Hippocampal formation (tissue), 2 donors: Measurements from ENCODE around the gene FHOD3.
"Not testable (repeated sequence)": the region's sequence is repeated elsewhere in the genome, so short reads cannot be mapped to it uniquely, and the experiment has no call there.

Experiments
- DNase-seq, 2 donors: peaks; one replicate each; lab custom pipeline; 2025; lab: John Stamatoyannopoulos, UW

FHOD3 gene

DNA sequence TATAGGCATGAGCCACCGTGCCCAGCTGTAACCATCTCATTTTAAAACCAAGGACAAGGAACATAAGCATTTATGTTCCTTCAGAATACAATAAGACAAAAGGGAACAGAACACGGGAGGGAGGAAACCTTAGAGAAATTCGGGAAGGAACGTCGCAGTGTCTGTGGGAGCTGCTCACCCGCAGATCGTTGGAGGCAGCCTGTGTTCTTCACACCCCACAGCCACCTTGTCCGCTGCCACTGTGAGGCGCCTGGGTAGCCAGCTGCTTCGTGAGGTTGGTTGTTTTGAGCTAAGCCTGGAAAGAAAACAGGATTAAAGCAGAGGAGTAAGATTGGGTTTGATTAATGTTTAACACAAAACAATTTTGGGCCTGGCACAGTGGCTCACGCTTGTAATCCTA is 250.0 kb downstream of the FHOD3 start:
- no peak for DNase-seq

DNA sequence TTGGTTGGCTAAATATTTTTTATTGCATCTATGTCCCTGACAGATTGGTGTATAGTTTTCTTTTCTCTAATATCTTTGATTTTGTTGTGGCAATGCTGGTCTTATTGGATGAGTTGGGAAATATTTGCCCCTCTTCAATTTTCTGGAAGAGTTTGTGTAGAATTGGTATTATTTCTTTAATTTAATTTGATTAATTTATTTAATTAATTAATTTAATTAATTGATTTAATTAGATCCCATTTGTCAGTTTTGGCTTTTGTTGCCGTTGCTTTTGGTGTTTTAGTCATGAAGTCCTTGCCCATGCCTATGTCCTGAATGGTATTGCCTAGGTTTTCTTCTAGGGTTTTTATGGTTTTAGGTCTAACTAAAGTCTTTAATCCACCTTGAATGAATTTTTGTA is 253.8 kb downstream of the FHOD3 start:
- not testable (repeated sequence) for DNase-seq

DNA sequence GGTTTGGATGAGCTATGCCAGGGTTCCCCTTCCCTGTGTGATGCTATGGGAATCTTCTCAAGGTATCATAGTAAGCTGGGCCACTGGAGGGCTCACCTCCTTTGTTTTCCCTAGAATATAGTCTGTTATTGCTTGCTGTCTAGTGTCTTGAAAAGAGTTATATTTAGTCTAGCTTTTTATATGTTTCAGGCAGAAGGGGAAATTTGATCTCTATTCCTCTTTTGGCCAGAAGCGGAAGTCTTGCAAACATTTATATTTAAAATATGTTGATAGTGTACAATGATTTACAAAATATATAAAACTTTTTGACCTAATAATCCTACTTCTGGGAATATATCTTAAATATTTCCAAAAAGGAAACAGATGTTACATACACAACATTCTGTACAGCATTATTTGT is 260.7 kb downstream of the FHOD3 start:
- DNase-seq = no peak

DNA sequence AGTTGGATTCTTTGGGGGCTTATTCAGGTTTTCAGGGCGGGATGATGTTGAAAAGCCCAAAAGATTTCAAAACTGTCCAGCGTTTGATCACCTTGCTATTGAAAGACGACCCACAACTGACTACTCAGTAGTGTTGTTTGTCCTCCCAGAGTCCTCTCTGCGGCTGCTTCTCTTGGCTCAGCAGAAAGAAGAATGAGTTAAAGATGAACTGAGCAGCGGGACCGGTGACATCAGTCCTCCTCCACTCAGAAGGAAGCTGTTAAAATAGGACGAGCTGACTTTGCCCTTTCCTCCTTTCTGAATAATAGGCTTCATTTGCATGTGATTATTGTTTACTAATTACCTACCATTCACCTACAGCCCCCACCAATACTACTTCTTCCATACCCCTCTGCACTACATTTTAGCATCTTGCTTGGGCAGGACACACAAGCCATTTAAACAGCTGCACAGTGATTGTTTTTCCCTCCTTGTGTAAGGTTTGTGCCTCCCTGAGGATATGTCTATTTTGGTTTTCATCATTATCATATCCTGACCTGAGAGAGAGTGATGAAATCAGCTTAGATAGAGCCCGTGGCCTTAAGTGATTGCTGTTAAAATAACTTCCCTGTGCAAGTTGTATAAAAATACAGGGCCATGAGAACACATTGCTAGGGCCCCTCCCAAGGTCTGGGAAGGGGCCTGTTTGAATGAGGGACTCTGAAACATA is 261.8 kb downstream of the FHOD3 start:
- DNase-seq = no peak

DNA sequence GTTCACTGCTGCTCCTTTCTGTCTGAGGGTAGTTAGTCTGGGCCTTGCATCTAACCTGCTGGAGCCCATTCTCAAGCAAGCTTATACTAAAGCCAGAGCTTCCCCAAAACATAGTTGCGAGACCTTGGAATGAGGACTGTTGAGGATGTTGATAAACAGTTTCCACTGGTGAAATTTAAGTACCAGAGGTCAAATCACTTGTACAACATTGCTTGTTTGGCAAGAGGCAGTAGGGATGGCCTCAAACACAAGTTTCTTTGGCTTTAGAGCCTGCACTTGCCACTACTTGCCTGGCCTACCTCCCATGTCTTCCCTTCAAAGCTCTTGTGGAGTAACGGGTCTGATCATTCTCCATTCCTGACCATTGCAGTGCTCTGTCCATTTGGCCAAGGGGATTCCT is 262.7 kb downstream of the FHOD3 start:
- no peak for DNase-seq

DNA sequence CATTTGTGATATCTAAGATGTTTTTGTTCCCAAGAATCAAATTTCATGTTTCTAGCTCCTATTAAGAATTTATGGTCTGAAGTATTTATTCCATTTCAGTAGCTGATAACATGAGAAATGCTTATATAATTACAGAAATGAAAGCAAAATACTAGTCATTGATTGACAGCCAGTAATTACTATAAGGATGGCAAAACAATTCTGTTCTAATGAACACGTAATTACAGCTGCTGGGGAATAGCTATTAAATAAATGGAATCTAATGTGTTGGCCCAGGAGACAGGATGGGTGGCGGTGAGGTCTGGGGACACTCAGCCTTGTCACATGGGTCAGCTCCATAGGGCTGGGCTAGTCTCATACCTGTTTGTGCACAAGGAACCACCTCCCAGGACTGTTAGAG is 263.5 kb downstream of the FHOD3 start:
- no peak for DNase-seq

DNA sequence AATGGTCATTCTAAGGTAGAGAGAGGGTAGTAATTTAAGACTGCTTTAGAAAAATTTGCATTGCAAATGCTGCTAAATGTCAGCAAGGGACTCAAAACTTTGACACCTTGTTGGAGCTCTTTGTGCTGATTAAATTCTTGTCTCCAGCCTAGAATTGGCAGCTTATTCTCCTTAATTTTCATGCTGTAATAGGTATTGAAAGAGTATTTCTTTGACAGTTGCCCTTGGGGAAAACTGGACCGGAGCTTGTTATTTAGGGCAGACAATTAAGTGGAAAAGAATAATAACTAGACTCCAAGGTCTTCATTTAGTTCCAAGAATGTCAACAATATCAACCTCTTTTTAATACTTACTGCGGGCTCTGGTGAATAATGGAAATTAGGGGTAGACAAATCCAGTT is 267.3 kb downstream of the FHOD3 start:
- DNase-seq = no peak

DNA sequence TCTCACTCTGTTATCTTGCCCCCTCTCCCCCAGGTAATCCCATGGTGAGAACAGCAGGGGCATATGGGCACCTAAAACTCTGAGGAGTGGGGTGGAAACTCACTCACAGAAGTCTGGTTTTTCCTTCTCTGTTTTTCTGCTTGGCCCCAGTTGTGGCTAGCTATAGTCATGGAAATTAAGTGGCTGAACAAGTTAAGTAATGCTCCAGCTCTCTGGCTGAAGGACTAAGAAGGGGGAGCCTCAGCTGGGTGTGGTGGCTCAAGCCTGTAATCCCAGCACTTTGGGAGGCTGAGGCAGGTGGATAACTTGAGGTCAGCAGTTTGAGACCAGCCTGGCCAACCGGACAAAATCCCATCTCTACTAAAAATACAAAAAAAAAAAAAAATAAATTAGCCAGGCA is 270.3 kb downstream of the FHOD3 start:
- DNase-seq = no peak

DNA sequence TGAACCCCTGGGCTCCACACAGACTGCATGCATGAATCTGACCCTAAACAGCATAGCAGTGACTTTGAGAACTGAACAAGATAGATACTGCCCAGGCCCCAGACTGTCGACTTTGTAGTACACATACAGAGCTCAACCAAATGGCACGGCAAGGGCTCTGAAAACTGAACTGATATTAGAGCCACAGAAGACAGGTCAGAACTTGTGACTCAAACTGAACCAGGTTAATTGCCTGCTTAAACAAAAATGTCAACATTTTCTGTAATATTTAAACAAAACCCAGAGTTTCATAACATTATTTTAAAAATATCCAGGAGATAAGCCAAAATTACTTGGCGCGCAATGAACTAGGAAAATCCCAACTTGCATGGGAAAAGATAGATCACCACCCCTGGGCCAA is 271.0 kb downstream of the FHOD3 start:
- DNase-seq = no peak

DNA sequence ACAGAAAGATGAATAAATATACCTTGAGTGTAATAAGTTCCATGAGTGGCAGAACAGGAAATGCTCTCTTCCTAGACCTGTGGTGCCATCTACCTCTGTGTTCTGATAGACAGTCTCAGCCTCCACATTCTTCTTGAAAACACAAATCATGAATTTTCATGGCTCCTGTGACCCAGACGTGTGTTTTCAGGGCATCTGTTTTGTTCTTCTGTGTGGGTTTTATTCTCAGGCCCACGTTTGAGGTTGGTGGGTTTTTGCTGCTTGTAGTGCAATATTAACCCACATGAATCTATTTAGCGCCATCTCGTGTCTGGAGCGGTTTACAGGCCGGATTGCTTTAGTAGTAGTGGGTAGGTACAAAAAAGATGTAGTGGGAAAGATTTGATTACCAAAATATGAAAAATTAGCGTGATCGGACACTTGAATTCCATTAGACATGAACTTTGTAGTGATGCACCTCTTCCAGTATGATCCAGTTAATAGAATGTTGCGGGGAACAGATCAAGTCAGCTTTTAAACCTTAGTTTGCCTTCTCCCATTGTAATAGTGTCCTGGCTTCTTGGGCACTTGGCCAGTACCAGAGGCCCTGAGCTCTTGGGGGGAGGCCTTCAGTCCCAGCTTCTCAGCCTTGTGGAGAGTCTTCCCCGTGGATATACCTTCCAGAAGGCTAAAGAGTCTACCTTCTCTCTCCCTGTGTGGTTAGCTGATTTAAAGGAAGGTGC is 274.8 kb downstream of the FHOD3 start:
- peak in 1 of 2 donors; percentile 57 for DNase-seq

DNA sequence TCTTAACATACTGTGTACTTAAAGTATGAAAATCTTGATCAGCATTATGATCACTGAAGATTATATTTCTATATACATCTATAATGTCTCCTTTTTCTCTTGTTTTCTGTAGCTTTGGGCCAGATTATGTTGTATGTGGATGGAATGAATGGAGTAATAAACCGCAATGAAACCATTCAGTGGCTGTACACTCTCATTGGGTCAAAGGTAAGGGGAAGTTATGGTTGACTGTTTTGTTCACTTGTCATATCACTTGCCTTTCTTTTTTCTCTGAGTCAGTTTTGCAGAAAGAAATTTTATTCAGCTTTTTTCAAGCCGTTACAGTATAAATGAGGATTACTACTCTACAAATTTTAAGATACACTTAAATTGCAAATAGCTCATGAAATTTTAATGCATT is 278.8 kb downstream of the FHOD3 start:
- no peak for DNase-seq

DNA sequence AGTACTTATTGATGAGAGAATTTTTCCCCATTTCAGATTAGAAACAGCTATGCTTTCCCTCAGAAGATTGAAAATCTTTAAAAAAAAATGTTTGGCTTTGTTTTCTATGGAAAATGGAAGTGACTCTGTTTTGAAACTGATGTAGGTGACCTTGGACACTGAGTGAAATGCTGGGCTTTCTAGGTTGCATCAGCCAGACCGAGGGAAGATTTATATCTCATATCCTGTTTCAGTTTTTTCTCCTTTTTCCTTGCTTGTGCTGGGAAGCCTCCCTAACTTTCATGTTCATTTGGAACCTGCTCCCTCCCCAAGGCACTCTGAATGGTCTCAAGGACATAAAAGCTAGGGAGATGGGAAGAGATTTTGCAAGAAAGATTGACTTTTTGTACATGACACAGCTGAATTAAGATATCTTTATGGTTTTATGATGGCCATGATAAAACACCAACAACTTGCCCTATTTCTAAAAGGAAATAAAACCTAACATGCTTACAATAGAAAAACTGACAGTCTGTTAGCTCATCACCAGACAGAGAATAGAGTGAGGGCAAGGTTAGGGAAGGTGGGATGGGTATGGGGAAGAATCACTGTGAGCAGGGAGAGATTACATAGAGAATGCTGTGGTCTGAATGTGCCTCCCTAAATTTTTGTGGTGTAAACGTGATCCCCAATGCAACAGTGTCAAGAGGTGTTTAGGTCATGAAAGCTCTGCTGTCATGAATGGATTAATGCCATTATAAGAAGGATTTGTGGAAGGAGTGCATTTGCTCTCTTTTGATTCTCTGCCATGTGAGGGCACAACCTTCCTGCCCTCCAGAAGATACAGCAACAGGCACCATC is 281.6 kb downstream of the FHOD3 start:
- no peak for DNase-seq

DNA sequence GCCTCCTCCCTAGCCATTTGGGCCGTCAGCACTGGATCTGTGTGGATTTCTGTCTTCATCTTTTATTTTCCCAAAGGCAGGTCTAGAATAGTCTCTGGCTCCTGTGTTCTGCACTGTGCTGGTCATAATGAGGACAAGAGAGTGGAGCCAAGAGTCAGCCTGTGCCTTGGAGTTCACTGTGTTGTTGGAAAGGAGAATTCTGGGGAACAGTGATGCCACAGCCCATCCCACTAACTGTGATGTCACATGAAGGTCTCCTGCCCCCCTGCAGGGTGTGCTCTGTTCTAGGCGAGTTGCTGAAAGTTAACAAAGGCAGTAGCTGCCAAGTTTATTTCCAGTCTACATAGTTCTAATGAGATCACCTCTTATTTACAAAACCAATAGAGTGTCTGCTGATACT is 282.8 kb downstream of the FHOD3 start:
- DNase-seq = no peak

DNA sequence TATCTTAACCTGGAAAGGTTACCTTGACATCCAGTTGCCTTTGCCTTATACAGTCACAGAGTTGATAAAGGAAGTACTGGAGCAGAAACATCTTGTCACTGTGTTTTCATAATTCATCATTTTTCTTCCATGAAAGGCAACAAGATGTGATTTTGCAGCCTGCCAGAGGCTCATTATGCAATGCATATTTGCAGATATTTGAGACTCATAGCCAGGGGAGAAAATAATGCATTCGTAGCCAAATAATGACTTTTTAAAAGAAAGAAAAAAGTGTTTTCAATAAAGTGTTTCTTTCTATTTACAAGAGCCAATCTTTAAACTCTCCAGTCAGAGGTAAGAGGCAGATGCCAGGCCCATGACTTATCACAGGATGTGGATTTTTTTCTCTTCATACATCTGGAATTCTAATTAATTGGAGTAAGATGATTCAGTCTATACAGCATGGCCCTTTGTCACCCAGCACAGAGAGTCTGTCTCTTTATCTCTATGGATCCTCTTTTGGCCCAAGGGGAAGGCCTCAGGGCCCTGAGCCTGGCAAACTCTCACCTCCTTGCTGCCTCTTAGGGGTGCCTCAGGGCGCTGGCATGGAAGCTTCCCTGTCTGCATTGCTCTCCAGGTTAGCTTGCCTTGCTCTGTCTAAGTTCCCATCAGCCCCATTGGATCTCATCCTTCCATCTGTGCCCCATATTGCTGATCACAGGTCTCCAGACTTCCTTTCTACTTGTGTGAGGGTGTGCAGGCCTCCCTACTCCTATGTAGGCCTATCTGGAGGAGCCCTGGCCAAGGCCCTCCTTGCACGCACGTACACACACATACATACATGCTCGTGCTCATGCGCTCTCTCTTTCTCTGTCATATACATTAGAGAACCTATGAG is 283.6 kb downstream of the FHOD3 start:
- DNase-seq = no peak

DNA sequence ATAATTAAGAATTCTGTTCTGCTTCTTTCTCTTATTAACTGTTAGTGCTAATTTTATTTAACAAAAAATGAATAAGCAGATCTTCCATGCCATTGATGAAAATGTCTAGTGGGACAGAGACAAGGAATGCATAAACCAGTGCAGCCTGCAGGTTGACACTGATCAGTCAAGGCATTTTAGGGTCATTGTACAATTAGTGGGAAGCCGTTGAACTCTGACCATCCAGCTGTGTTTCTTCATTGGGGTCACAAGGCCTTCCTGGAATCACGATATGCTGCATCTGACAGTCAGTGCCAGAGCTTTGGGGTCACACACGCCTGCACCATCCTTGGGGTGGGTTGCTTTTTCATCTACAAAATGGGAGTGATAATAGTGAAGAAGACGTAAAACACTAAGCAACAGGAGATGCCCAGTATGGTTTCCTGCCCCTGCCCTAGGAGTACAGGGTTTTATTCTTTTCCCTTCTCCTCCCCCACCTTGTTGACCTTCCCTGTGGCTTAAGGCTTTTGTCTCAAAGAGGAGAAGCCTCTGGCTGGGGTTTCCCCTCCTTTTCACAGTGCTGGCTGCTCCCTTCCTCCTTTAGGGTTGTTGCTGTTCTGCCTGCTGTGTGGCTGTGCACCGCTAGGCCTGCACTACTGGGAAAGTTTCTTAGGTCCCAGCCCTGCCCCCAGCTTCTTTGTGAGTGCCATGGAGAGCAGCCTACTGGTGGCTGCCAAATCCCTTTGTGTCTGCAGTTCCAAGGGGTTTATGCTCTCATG is 285.7 kb downstream of the FHOD3 start:
- no peak for DNase-seq

DNA sequence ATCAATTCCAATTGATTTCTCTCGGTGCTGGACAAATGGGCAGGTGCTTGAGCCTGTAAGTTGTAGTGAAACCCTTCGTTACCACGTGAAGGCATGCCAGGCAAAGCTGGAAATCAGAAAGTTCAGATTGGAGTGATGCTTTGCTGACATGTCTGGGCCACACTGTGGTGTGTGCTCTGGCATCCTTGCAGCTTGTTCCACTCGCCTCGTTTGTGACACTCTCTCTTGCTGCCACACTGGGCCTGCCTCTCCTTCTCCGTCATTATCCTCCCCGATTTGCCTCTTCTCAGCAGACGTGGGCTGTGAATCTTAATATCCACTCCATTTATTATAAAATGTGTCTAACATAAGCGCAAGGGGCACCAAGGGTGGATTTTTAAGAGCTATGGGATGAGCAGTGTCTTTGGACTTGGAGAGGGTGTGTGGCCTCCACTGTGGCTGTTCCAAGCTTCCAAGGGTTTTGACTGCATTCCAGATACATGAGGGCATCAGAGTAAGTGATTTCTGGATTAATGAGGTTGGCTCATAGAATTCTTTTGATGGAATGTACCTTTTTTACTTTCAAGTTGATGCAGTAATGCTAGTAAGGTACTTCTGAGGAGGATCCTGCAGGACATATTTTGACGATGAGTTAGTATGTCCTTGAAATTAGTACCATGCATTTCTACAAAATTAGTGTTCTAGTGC is 292.5 kb downstream of the FHOD3 start:
- DNase-seq = no peak

DNA sequence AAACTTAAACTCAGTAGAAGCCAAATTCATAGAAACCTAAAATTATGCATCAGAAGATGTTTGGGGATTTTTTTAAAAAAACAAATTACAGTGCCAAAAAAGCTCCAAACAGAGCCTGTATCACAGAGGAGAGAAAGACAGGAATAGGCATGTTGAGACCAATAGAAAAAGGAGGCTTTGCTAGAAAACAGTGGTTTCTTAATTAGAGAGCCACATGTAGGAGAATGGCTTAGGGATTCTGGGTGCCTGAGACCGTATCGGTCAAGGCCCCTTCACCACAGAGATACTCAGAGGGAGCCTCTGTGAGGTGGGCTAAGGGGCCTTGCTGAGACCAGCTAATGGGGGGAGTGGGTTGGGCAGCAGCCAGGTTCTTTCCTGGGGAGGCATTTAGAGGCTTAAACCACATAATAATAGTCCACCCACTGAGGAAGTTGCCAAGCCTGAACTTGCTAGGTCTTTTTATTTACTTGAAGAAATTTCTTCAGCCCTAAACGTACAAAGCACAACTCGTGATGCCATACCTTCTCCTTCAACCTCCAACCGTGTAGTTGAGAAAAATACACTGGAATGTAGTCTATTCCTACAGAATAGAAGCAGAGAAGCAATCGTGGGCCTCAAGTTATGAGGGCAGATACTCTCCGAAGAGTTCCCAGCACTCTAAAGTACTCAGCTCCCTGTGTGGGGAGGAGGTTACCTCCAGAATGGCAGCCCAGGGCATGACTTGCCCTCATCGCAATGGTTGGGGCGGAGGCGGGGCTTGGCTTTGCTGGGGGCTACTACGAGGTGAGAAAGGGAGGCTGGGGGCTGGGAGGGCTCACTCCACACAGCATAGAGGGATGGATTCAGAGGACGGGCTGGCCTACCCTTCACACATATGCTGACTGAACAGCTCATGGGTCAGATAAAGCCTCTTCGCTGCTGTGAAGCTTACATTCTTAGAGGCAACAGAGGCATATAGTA is 293.4 kb downstream of the FHOD3 start:
- no peak for DNase-seq

DNA sequence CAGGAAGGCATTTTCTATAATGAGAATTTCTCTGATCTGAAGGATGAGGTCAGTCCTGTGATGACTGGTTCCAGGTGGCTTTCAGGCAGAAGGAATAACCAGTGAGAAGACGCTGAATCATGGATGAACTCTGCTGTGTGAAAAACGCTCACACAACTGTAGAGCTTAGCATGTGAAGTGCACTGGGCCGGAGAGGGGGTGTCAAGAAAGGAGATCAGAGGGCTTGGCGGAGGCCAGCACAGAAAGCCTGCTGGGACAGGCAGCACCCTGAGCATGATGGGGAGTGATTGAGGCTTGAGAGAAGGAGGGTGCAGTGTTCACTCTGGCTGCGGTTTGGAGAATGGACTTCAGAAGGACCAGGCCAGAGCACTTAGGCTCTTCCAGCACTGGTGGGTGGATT is 294.8 kb downstream of the FHOD3 start:
- DNase-seq = no peak

DNA sequence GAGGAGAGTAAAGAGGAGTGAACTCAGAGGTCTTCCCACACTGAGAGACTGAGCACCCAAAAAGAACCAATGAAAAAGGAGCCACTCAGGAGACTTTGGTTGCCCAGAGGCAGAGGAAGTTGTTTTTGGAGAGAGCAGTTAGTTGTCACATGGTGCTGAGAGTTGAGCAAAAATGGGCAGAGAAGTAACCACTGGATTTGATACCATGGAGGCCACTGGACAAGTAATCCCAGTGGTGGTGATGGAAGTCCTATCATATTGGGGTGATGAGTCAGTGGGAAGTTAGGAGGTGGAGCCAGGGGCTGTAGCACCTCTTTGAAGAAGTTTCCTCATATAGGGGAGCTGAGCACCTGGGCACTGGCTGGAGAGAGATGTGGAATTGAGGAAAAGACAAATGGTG is 295.5 kb downstream of the FHOD3 start:
- DNase-seq = no peak
